GM12872 (cell line): ENCODE data around the gene PAIP1.

ENCODE experiments used
- CTCF ChIP-seq: IDR thresholded peaks from 3 replicates; pipeline ENCODE4 v1.5.1; 2011; ENCODE audit warnings: low read depth, mild to moderate bottlenecking, low read length, moderate library complexity; ENCODE audit not compliant: insufficient read depth

The PAIP1 gene

GRCh38 chr5:43581398-43581797 is 24.5 kb upstream of the PAIP1 start:
- no peak for TF ChIP-seq CTCF

GRCh38 chr5:43573058-43573457 is 16.2 kb upstream of the PAIP1 start:
- no peak for TF ChIP-seq CTCF

GRCh38 chr5:43572357-43572756 is 15.5 kb upstream of the PAIP1 start:
- no peak for TF ChIP-seq CTCF

GRCh38 chr5:43571237-43571636 is 14.4 kb upstream of the PAIP1 start:
- TF ChIP-seq CTCF = no peak

GRCh38 chr5:43570450-43571158 is 13.7 kb upstream of the PAIP1 start:
- TF ChIP-seq CTCF = no peak

- no peak for TF ChIP-seq CTCF
Observed at GRCh38 chr5:43569236-43569746, 12.4 kb upstream of the PAIP1 start.

GRCh38 chr5:43567967-43568366 is 11.1 kb upstream of the PAIP1 start:
- no peak for TF ChIP-seq CTCF
